Panc1 (cell line): ENCODE results near the gene ENTPD1.

ENCODE experiments used
- CTCF ChIP-seq: fragments of 450-650 bp; IDR thresholded peaks from 2 replicates; pipeline ENCODE4 v1.5.1; 2017; ENCODE audit warnings: mild to moderate bottlenecking
- POLR2AphosphoS5 ChIP-seq: IDR thresholded peaks from 2 replicates; pipeline ENCODE4 v1.6.1; 2012; ENCODE audit warnings: mild to moderate bottlenecking, low read depth, low read length, moderate library complexity
- SIN3A ChIP-seq: IDR thresholded peaks from 2 replicates; pipeline ENCODE4 v1.6.1; 2012; ENCODE audit warnings: low read depth, mild to moderate bottlenecking, low read length, moderate library complexity, borderline replicate concordance; ENCODE audit not compliant: insufficient read depth
- TCF7L2 ChIP-seq: IDR thresholded peaks from 2 replicates; pipeline ENCODE4 v1.6.1; 2011; ENCODE audit warnings: mild to moderate bottlenecking, low read depth, low read length, inconsistent platforms

GRCh38 chr10:95908450-95908849 is 152.5 kb downstream of the ENTPD1 start:
- TF ChIP-seq CTCF (no peak), POLR2AphosphoS5 (no peak), SIN3A (no peak), TCF7L2 (no peak)
